K562 (cell line): ENCODE measurements around the gene UBE2J2. TPM values are rescaled to one million over a fixed set of nuclear protein-coding genes. Genes with fewer than 3 reads are reported as not detected.

ENCODE experiments used
- ARID4B ChIP-seq: sonication (generic); formaldehyde crosslinking; IDR thresholded peaks from 2 replicates; pipeline ENCODE4 v1.8.0; 2022; ENCODE audit warnings: mild to moderate bottlenecking, missing genetic modification reagents
- DDX20 ChIP-seq: fragments of 450-650 bp; IDR thresholded peaks from 2 replicates; pipeline ENCODE4 v1.6.1; 2016; ENCODE audit warnings: missing genetic modification characterization, low read depth, mild to moderate bottlenecking, missing compliant biosample characterization, moderate library complexity
- MNT ChIP-seq, 2 experiments: fragments of 450-650 bp; conservative IDR thresholded peaks; 2 replicates each; pipeline ENCODE4 v1.6.1; 2017; ENCODE audit warnings: mild to moderate bottlenecking in 2 of 2, moderate library complexity in 2 of 2
- NCOA1 ChIP-seq: fragments of 450-650 bp; IDR thresholded peaks from 2 replicates; pipeline ENCODE4 v1.6.1; 2016; ENCODE audit warnings: low read depth
- PCBP1 ChIP-seq: fragments of 200-400 bp; formaldehyde crosslinking; IDR thresholded peaks from 2 replicates; pipeline ENCODE4 v1.6.1; 2018; ENCODE audit warnings: mild to moderate bottlenecking, low read depth, low read length; ENCODE audit not compliant: poor library complexity, severe bottlenecking
- POLR2G ChIP-seq: fragments of 200-400 bp; formaldehyde crosslinking; IDR thresholded peaks from 2 replicates; pipeline ENCODE4 v1.6.1; 2017; ENCODE audit warnings: low read depth, mild to moderate bottlenecking, antibody characterized with exemption, low read length, moderate library complexity
- YY1 ChIP-seq, 3 experiments: IDR thresholded peaks; 2 replicates each; pipeline ENCODE4 v1.6.1; 2011; ENCODE audit warnings: low read length in 2 of 3, mild to moderate bottlenecking in 2 of 3, moderate library complexity in 2 of 3, borderline replicate concordance in 1 of 3, control low read depth in 1 of 3, low read depth in 1 of 3; ENCODE audit not compliant: insufficient read depth in 3 of 3, insufficient replicate concordance in 2 of 3, control insufficient read depth in 1 of 3, insufficient read length in 1 of 3; ENCODE audit errors: extremely low read depth in 1 of 3
- ZNF263 ChIP-seq: sonication (generic); formaldehyde crosslinking; IDR thresholded peaks from 2 replicates; pipeline ENCODE4 v1.8.0; 2022; ENCODE audit warnings: mild to moderate bottlenecking, missing genetic modification reagents, borderline replicate concordance
- polyA plus RNA-seq, 8 experiments: library from polyadenylated mRNA; depleted of rRNA in 4 of 8; stranded (reverse) in 5 of 8; unstranded in 3 of 8; fragments of >200 nt; fragmentation: Nextera tagmentation in 2 of 8; fragmentation: Illumina TruSeq in 1 of 8; extraction: Ambion mirVana in 2 of 8; extraction: Trizol in 1 of 8; gene quantifications; 2 replicates each; pipeline versions ENCODE4 v1.2.1 to v1.2.3, GENCODE V29; 2011 to 2014; ENCODE audit warnings: inconsistent platforms in 1 of 8, missing spikeins in 1 of 8
- total RNA-seq, 7 experiments: library from RNA; depleted of rRNA in 6 of 7; stranded (reverse); fragments of >200 nt in 6 of 7; fragmentation: Illumina TruSeq in 2 of 7; extraction: Trizol in 2 of 7; gene quantifications; 2 replicates each; pipeline versions ENCODE4 v1.2.1 to v1.2.3, GENCODE V29; 2011 to 2021; ENCODE audit warnings: low replicate concordance in 1 of 7
- TF ChIP-seq, protein P1 (sequence below): fragments of 200-800 bp; sonication (Bioruptor generic); IDR thresholded peaks from 2 replicates; pipeline ENCODE4 v1.6.1; 2017; ENCODE audit warnings: missing genetic modification characterization, missing compliant biosample characterization
- TF ChIP-seq, protein P2 (sequence below), 3 experiments: IDR thresholded peaks in 2 of 3; conservative IDR thresholded peaks in 1 of 3; 2 replicates each; pipeline ENCODE4 v1.5.1; 2011 to 2012; ENCODE audit warnings: low read length in 3 of 3, mild to moderate bottlenecking in 3 of 3, control low read depth in 2 of 3, improper control_type of control experiment in 1 of 3, inconsistent platforms in 1 of 3, low read depth in 1 of 3, mixed read lengths in 1 of 3, moderate library complexity in 1 of 3; ENCODE audit not compliant: insufficient read depth in 2 of 3
- TF ChIP-seq, protein P3 (sequence below): sonication (generic); formaldehyde crosslinking; IDR thresholded peaks from 2 replicates; pipeline ENCODE4 v1.8.0; 2022; ENCODE audit warnings: mild to moderate bottlenecking, low read depth, missing genetic modification reagents

UBE2J2 gene
- total and polyA plus RNA-seq, 9 of the 15 experiments (the other 6 are each of a cell fraction or from before 2014, with no cell fraction given): 0.93 to 112 (median 75.5) TPM

DNA sequence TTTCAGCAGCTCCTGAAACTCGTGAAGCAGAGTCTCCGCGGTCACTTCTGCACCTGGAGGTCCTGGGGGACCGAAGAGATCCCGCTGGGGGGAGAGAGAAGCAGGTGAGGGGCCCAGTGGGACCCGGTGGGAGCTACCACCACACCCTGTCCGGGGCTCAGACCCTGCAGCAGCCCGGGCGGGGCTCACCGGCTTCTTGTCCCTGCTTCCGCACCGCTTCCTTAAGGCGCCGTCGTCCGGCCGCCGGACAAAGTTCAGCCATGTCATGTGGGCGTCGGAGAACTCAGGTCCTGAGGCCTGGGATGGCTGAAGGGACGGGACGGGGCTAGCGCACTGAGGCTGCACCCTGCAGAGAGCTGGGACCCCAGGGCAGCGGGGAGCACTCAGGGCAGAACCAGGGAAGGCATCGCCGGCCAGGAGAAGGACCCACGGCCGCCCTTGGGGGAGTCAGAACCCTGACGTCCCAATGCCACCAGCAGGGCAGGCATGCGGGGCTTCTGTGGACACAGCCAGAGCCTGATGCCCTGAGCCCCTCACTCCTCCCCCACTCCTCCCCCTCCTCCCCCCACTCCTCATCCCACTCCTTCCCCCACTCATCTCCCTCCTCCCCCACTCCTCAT, 29.4 kb downstream of the UBE2J2 start (continued):
- TF ChIP-seq, protein P1, sequence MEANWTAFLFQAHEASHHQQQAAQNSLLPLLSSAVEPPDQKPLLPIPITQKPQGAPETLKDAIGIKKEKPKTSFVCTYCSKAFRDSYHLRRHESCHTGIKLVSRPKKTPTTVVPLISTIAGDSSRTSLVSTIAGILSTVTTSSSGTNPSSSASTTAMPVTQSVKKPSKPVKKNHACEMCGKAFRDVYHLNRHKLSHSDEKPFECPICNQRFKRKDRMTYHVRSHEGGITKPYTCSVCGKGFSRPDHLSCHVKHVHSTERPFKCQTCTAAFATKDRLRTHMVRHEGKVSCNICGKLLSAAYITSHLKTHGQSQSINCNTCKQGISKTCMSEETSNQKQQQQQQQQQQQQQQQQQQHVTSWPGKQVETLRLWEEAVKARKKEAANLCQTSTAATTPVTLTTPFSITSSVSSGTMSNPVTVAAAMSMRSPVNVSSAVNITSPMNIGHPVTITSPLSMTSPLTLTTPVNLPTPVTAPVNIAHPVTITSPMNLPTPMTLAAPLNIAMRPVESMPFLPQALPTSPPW (CRISPR knock-in tag): no peak
- TF ChIP-seq MNT (conservative IDR thresholded peaks at IDR 0.05): no peak
- peak; percentile 97 for TF ChIP-seq ZNF263 (CRISPR knock-in tag)
- TF ChIP-seq PCBP1: peak; percentile 97
- TF ChIP-seq, protein P2, sequence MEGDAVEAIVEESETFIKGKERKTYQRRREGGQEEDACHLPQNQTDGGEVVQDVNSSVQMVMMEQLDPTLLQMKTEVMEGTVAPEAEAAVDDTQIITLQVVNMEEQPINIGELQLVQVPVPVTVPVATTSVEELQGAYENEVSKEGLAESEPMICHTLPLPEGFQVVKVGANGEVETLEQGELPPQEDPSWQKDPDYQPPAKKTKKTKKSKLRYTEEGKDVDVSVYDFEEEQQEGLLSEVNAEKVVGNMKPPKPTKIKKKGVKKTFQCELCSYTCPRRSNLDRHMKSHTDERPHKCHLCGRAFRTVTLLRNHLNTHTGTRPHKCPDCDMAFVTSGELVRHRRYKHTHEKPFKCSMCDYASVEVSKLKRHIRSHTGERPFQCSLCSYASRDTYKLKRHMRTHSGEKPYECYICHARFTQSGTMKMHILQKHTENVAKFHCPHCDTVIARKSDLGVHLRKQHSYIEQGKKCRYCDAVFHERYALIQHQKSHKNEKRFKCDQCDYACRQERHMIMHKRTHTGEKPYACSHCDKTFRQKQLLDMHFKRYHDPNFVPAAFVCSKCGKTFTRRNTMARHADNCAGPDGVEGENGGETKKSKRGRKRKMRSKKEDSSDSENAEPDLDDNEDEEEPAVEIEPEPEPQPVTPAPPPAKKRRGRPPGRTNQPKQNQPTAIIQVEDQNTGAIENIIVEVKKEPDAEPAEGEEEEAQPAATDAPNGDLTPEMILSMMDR (IDR thresholded peaks at IDR 0.05 in 2 of 3, conservative IDR thresholded peaks at IDR 0.05 in 1 of 3; ENCODE audit: insufficient read depth in 2 of 3, low read depth in 1 of 3, low read length in 3 of 3): 0 out of 6 replicates have a peak, but pooled peaks of 2 of the 3 experiments have one; percentile 11 to 18
- TF ChIP-seq NCOA1: no peak
- TF ChIP-seq POLR2G: 0 out of 2 replicates have a peak, but pooled peaks have one; percentile 25
- peak in 1 of 3 experiments; percentile 58 for TF ChIP-seq YY1 (IDR thresholded peaks at IDR 0.05; ENCODE audit: borderline replicate concordance in 1 of 3, control insufficient read depth in 1 of 3, extremely low read depth in 1 of 3, insufficient read depth in 3 of 3, insufficient read length in 1 of 3, insufficient replicate concordance in 2 of 3, low read depth in 1 of 3, low read length in 2 of 3)
- TF ChIP-seq DDX20 (tag): no peak
- no peak for TF ChIP-seq ARID4B
- TF ChIP-seq, protein P3, sequence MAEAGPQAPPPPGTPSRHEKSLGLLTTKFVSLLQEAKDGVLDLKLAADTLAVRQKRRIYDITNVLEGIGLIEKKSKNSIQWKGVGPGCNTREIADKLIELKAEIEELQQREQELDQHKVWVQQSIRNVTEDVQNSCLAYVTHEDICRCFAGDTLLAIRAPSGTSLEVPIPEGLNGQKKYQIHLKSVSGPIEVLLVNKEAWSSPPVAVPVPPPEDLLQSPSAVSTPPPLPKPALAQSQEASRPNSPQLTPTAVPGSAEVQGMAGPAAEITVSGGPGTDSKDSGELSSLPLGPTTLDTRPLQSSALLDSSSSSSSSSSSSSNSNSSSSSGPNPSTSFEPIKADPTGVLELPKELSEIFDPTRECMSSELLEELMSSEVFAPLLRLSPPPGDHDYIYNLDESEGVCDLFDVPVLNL (CRISPR knock-in tag): no peak
